H1 (cell line): ENCODE measurements around the gene TMPRSS9. TPM values are rescaled to one million over a fixed set of nuclear protein-coding genes. Genes with fewer than 3 reads are reported as not detected.

Experiments
- ASH2L ChIP-seq: fragments of 200-600, 300-600 bp; sonication (generic); IDR thresholded peaks from one replicate; pipeline ENCODE4 v1.7.1; 2017; ENCODE audit warnings: low read length
- BACH1 ChIP-seq: IDR thresholded peaks from 2 replicates; pipeline ENCODE4 v1.6.1; 2012; ENCODE audit warnings: low read length, improper control_type of control experiment
- BCL11A ChIP-seq, 2 experiments: IDR thresholded peaks; one replicate each; pipeline ENCODE4 v1.6.1; 2011; ENCODE audit warnings: low read depth in 2 of 2, low read length in 2 of 2, mild to moderate bottlenecking in 2 of 2
- CHD1 ChIP-seq: IDR thresholded peaks from 2 replicates; pipeline ENCODE4 v1.6.1; 2012; ENCODE audit warnings: low read depth, low read length, improper control_type of control experiment
- EGR1 ChIP-seq: IDR thresholded peaks from 2 replicates; pipeline ENCODE4 v1.6.1; 2011; ENCODE audit warnings: low read depth, low read length, borderline replicate concordance
- EZH2 ChIP-seq: fragments of 200-600 bp; sonication (generic); IDR thresholded peaks from 2 replicates; pipeline ENCODE4 v1.7.1; 2012; ENCODE audit warnings: low read depth, mild to moderate bottlenecking, moderate library complexity, low read length, inconsistent platforms; ENCODE audit not compliant: severe bottlenecking
- GABPA ChIP-seq: IDR thresholded peaks from 2 replicates; pipeline ENCODE4 v1.6.1; 2011; ENCODE audit warnings: mild to moderate bottlenecking, low read length, moderate library complexity, borderline replicate concordance; ENCODE audit not compliant: insufficient read depth
- GTF2F1 ChIP-seq: IDR thresholded peaks from 2 replicates; pipeline ENCODE4 v1.6.1; 2012; ENCODE audit warnings: low read depth, low read length, improper control_type of control experiment, borderline replicate concordance
- HDAC6 ChIP-seq: IDR thresholded peaks from one replicate; pipeline ENCODE4 v1.7.1; 2012; ENCODE audit warnings: low read depth, mild to moderate bottlenecking, inconsistent platforms, low read length, moderate library complexity
- JUND ChIP-seq: IDR thresholded peaks from 2 replicates; pipeline ENCODE4 v1.6.1; 2011; ENCODE audit warnings: mild to moderate bottlenecking, improper control_type of control experiment, low read length
- PHF8 ChIP-seq: fragments of 200-600 bp; sonication (generic); conservative IDR thresholded peaks from 2 replicates; pipeline ENCODE4 v1.7.1; 2012; ENCODE audit warnings: low read depth, mild to moderate bottlenecking, inconsistent platforms, low read length, moderate library complexity
- POLR2A ChIP-seq, 2 experiments: IDR thresholded peaks; 1 replicate in 1 of 2; 2 replicates in 1 of 2; pipeline ENCODE4 v1.6.1; 2011; ENCODE audit warnings: low read depth in 2 of 2, low read length in 2 of 2, mild to moderate bottlenecking in 2 of 2; ENCODE audit errors: control extremely low read depth in 1 of 2
- POU5F1 ChIP-seq: IDR thresholded peaks from 2 replicates; pipeline ENCODE4 v1.6.1; 2011; ENCODE audit warnings: low read depth, mild to moderate bottlenecking, low read length, moderate library complexity
- RBBP5 ChIP-seq: IDR thresholded peaks from 2 replicates; pipeline ENCODE4 v1.7.1; 2012; ENCODE audit warnings: low read depth, mild to moderate bottlenecking, inconsistent platforms, low read length, moderate library complexity, borderline replicate concordance
- RFX5 ChIP-seq: IDR thresholded peaks from 2 replicates; pipeline ENCODE4 v1.6.1; 2011; ENCODE audit warnings: low read depth, low read length, improper control_type of control experiment, borderline replicate concordance
- RNF2 ChIP-seq: fragments of 200-900, 300-1000 bp; sonication (generic); IDR thresholded peaks from 2 replicates; pipeline ENCODE4 v1.7.1; 2016; ENCODE audit warnings: borderline replicate concordance, low read depth, mild to moderate bottlenecking, antibody characterized with exemption, low read length; ENCODE audit not compliant: poor library complexity, severe bottlenecking; ENCODE audit errors: missing control alignments
- RXRA ChIP-seq: IDR thresholded peaks from 2 replicates; pipeline ENCODE4 v1.6.1; 2011; ENCODE audit warnings: low read depth, mild to moderate bottlenecking, low read length, moderate library complexity; ENCODE audit not compliant: insufficient read depth
- SP2 ChIP-seq: IDR thresholded peaks from 2 replicates; pipeline ENCODE4 v1.6.1; 2012; ENCODE audit warnings: mild to moderate bottlenecking, low read length, inconsistent platforms
- SP4 ChIP-seq: IDR thresholded peaks from 2 replicates; pipeline ENCODE4 v1.6.1; 2012; ENCODE audit warnings: low read length, inconsistent platforms
- TCF12 ChIP-seq: IDR thresholded peaks from 2 replicates; pipeline ENCODE4 v1.6.1; 2011; ENCODE audit warnings: low read depth, mild to moderate bottlenecking, low read length
- TEAD4 ChIP-seq: IDR thresholded peaks from 2 replicates; pipeline ENCODE4 v1.6.1; 2012; ENCODE audit warnings: low read depth, low read length, inconsistent platforms, mixed read lengths
- ZNF274 ChIP-seq: IDR thresholded peaks from 2 replicates; pipeline ENCODE4 v1.7.0; 2012; ENCODE audit warnings: low read length, borderline replicate concordance; ENCODE audit errors: extremely low read depth
- polyA plus RNA-seq, 7 experiments: library from polyadenylated mRNA; depleted of rRNA in 3 of 7; stranded (reverse) in 5 of 7; unstranded in 2 of 7; fragments of >200 nt in 5 of 7; fragments of 200-250 nt in 2 of 7; gene quantifications; 1 replicate in 5 of 7; 2 replicates in 1 of 7; 4 replicates in 1 of 7; pipeline versions ENCODE4 v1.2.1 to v1.2.3, GENCODE V29; 2011 to 2013; ENCODE audit warnings: missing spikeins in 2 of 7, mixed read lengths in 2 of 7
- total RNA-seq: library from RNA; stranded (reverse); fragmentation: NEBNext Ultra II Directional; extraction: Animal tissue kit (Norgen Biotek cat#: 25700); gene quantifications from 2 replicates; pipeline ENCODE4 v1.2.1, GENCODE V29; 2021
- TF ChIP-seq, protein P1 (sequence below): IDR thresholded peaks from 2 replicates; pipeline ENCODE4 v1.6.1; 2012; ENCODE audit warnings: inconsistent platforms
- TF ChIP-seq, protein P2 (sequence below): IDR thresholded peaks from 2 replicates; pipeline ENCODE4 v1.6.1; 2012; ENCODE audit warnings: inconsistent platforms

The TMPRSS9 gene
- total and polyA plus RNA-seq, 2 of the 8 experiments (the other 6 are each of a cell fraction or from before 2014, with no cell fraction given) = 0.15 to 0.19 TPM

DNA sequence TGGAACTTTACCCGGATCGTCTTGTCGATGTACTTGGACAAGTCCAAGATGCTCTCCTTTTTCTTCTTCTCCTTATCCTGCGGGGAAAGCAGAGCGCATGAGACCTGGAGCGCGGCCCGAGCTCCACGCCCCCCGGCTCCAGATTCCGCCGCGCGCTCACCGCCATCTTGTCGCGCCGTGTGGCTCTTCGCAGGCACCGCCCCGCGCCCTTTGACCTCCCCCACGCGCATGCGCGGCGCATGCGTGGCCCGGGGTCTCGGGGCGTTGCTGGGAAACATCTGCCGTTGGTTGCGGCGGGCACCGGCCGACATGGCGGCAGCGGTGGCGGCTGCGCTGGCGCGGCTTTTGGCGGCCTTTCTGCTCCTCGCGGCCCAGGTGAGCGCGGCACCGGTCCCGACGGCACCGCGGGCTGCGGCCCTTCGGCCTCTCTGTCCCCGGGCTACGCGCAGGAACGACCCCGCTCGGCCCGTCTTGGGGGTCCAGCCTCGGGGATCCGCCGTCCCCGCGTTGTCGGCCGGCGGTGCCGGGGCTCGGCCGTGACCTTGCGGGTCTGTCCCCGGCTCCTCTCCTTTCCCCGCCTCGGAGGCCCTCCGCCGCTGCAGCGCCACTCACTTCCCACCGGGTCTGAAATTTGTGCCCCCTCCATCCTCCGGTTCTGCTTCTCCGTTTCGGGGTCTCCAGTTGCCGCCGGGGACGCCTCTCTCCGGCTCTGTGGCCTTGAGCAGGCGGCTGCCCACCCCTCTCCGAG lies 31.5 kb upstream of the TMPRSS9 start, which contains the start of the genes LSM7 and SPPL2B (continued):
- TF ChIP-seq HDAC6 (no peak), EZH2 (no peak), GABPA (peak; percentile 64; the same call in 1 of the 2 replicates), JUND (no peak), EGR1 (no peak), TEAD4 (no peak), POU5F1 (no peak), SP2 (no peak), POLR2A (IDR thresholded peaks at IDR 0.05; ENCODE audit: control extremely low read depth in 1 of 2, low read depth in 2 of 2, low read length in 2 of 2) (peak in 1 of 2 experiments; percentile 79; a peak in 2 of 3 replicates), BACH1 (peak; percentile 84), TCF12 (no peak), ZNF274 (no peak), RFX5 (no peak), PHF8 (peak; percentile 85), RXRA (no peak), BCL11A (IDR thresholded peaks at IDR 0.05; ENCODE audit: low read depth in 2 of 2, low read length in 2 of 2) (no peak), CHD1 (no peak), RBBP5 (no peak), GTF2F1 (no peak), RNF2 (no peak), ASH2L (peak; percentile 13), SP4 (no peak; the same call in 1 of the 2 replicates)
- TF ChIP-seq, protein P1, sequence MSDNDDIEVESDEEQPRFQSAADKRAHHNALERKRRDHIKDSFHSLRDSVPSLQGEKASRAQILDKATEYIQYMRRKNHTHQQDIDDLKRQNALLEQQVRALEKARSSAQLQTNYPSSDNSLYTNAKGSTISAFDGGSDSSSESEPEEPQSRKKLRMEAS = peak; percentile 57
- TF ChIP-seq, protein P2, sequence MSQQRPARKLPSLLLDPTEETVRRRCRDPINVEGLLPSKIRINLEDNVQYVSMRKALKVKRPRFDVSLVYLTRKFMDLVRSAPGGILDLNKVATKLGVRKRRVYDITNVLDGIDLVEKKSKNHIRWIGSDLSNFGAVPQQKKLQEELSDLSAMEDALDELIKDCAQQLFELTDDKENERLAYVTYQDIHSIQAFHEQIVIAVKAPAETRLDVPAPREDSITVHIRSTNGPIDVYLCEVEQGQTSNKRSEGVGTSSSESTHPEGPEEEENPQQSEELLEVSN = peak; percentile 31; the same call in 1 of the 2 replicates
